Type B pancreatic cell (in vitro differentiated cells): ENCODE results near the gene TOMT. TPM values are rescaled to one million over a fixed set of nuclear protein-coding genes. Genes with fewer than 3 reads are reported as not detected.

Experiments
- DNase-seq: peaks from one replicate; pipeline ENCODE4 v3.0.0; 2021; ENCODE audit warnings: mixed read lengths; ENCODE audit not compliant: unreplicated experiment; ENCODE audit errors: extremely low spot score
- H3K27ac Mint-ChIP-seq: 2 replicates; pipeline ENCODE4 v1.8.0; 2021; ENCODE audit warnings: mild to moderate bottlenecking, mixed read lengths
- H3K27me3 Mint-ChIP-seq: 2 replicates; pipeline ENCODE4 v1.8.0; 2021; ENCODE audit warnings: mixed read lengths
- H3K36me3 Mint-ChIP-seq: 2 replicates; pipeline ENCODE4 v1.8.0; 2021; ENCODE audit warnings: mixed read lengths
- H3K4me1 Mint-ChIP-seq: one replicate; pipeline ENCODE4 v1.8.0; 2021; ENCODE audit warnings: mixed read lengths; ENCODE audit not compliant: unreplicated experiment
- H3K4me3 Mint-ChIP-seq: 2 replicates; pipeline ENCODE4 v1.8.0; 2021; ENCODE audit warnings: mild to moderate bottlenecking, mixed read lengths
- H3K9me3 Mint-ChIP-seq: 2 replicates; pipeline ENCODE4 v1.8.0; 2021; ENCODE audit warnings: mixed read lengths
- microRNA-seq: library from miRNA; unstranded; fragments of <30 nt; microRNA quantifications from one replicate; pipeline ENCODE4, GENCODE V29; 2020
- total RNA-seq: library from RNA; stranded (reverse); gene quantifications from 2 replicates; pipeline ENCODE4 v1.2.1, GENCODE V29; 2021; ENCODE audit warnings: low replicate concordance
- TF ChIP-seq, protein P1 (sequence below): fragments of 200-600 bp; sonication (generic); conservative IDR thresholded peaks from 2 replicates; pipeline ENCODE4 v1.5.0; 2021; ENCODE audit warnings: antibody characterized with exemption, mild to moderate bottlenecking

Gene TOMT
- total RNA-seq, 1 donor from 2014 or later = not detected

DNA sequence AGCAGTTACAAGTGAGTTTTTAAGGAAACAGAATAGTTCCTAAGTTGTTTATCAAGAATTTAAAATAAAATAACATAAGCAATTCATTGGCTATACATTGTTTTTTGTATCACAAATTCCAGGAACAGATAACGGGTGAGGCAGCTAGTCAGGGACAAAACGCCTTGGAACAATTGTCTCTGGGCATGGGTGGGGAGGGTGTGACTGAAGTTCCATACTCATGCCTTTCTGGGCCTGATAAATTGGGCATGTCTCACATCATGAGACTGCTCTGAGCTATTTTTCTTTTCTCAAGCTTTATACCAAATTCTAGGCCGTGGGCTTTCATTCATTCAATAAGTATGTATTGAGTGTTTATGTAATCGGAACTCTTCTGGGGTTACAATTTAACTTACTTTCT, 51.4 kb downstream of the TOMT start:
- H3K36me3 Mint-ChIP-seq = no peaks in the 10 kb centered on the region
- no peaks in the 10 kb centered on the region for H3K4me1 Mint-ChIP-seq
- no peak overlapping the region for H3K27ac Mint-ChIP-seq
- DNase-seq = no peak
- peaks cover 11% of the 10 kb centered on the region for H3K27me3 Mint-ChIP-seq
- H3K9me3 Mint-ChIP-seq = no peaks in the 10 kb centered on the region
- TF ChIP-seq, protein P1, sequence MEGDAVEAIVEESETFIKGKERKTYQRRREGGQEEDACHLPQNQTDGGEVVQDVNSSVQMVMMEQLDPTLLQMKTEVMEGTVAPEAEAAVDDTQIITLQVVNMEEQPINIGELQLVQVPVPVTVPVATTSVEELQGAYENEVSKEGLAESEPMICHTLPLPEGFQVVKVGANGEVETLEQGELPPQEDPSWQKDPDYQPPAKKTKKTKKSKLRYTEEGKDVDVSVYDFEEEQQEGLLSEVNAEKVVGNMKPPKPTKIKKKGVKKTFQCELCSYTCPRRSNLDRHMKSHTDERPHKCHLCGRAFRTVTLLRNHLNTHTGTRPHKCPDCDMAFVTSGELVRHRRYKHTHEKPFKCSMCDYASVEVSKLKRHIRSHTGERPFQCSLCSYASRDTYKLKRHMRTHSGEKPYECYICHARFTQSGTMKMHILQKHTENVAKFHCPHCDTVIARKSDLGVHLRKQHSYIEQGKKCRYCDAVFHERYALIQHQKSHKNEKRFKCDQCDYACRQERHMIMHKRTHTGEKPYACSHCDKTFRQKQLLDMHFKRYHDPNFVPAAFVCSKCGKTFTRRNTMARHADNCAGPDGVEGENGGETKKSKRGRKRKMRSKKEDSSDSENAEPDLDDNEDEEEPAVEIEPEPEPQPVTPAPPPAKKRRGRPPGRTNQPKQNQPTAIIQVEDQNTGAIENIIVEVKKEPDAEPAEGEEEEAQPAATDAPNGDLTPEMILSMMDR = no peak
- no peak overlapping the region for H3K4me3 Mint-ChIP-seq

Small RNAs within 50 kb of the gene (microRNA-seq; reads per million reads assigned to microRNA genes)
- not detected for gene MIR3165

Other genes with a start within 250 kb of the TOMT start
- gene DEFB131B, start 227.5 kb upstream of the TOMT start, total RNA-seq = not detected in 2 replicates
- gene XNDC1N, start 177.3 kb upstream of the TOMT start, total RNA-seq = 9.7 and 15.6 TPM in 2 replicates
- gene RNF121, start 176.9 kb upstream of the TOMT start, total RNA-seq = 44.3 and 49.7 TPM in 2 replicates
- 10.6 and 15.7 TPM in 2 replicates for gene IL18BP, start 107.0 kb upstream of the TOMT start, total RNA-seq
- 183 and 225 TPM in 2 replicates for gene NUMA1, start 25.4 kb upstream of the TOMT start, total RNA-seq
- gene LRRC51, start 25.1 kb upstream of the TOMT start, total RNA-seq = 7.9 and 14.7 TPM in 2 replicates
- 73.0 and 93.8 TPM in 2 replicates for gene LAMTOR1, start 2.6 kb upstream of the TOMT start, total RNA-seq
- 45.5 and 47.9 TPM in 2 replicates for gene ANAPC15, start 6.8 kb downstream of the TOMT start, total RNA-seq
- gene FOLR3, start 29.8 kb downstream of the TOMT start, total RNA-seq = not detected in 2 replicates
- gene FOLR1, start 86.2 kb downstream of the TOMT start, total RNA-seq = 2.7 and 6.7 TPM in 2 replicates
- not detected in 2 replicates for gene FOLR2, start 110.9 kb downstream of the TOMT start, total RNA-seq
- 179 and 231 TPM in 2 replicates for gene INPPL1, start 118.8 kb downstream of the TOMT start, total RNA-seq
- gene PHOX2A, start 138.3 kb downstream of the TOMT start, total RNA-seq = 2.8 and 3.0 TPM in 2 replicates